Measurements from ENCODE around the gene PTPN18. TPM values are rescaled to one million over a fixed set of nuclear protein-coding genes. Genes with fewer than 3 reads are reported as not detected.

Gene PTPN18
- total RNA-seq, 1 experiment from 2014 or later, result 46.5 TPM

GRCh38 chr2:130358420-130359350, 2.8 kb downstream of the PTPN18 start:
- no peaks in the 10 kb centered on the region for H3K36me3 ChIP-seq (ENCODE audit: control insufficient read depth, insufficient read depth, low read length)
- intact Hi-C loops (cut with micrococcal nuclease; ENCODE audit: unreplicated experiment), result loop anchor here (5.0 kb wide), 1 partner anchor 69 kb away; no protein-coding TSS in a partner anchor
- no peaks in the 10 kb centered on the region for H3K9me3 Mint-ChIP-seq (ENCODE audit: unreplicated experiment)

DNA sequence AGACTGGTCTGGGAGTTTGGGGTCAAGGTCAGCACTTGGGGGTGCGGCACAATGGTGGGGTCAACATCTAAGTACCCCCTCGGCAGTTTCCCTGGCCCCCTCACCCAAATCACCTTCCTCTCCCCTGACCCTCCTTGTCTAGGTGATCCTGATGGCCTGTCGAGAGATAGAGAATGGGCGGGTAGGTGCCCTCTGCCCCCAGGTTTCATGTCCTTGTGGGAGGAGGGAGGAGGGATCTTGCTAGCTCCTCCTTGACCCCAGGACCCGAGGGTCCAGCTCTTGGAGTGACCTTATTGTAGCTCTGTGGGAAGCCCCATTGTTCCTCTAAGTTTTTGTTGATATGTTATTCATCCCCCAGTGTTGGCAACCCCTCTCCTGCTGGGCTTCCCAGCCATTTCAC, 3.6 kb downstream of the PTPN18 start:
- H3K4me3 Mint-ChIP-seq (ENCODE audit: unreplicated experiment), result no peak overlapping the region
- DNase-seq, result no peak
- H3K27me3 Mint-ChIP-seq (ENCODE audit: insufficient read depth, unreplicated experiment), result no peaks in the 10 kb centered on the region
- CTCF ChIA-PET, result no interaction called here
- POLR2A ChIA-PET, result no interaction called here
- no peaks in the 10 kb centered on the region for H3K9me3 Mint-ChIP-seq (ENCODE audit: unreplicated experiment)
- H3K36me3 Mint-ChIP-seq (ENCODE audit: insufficient read depth, unreplicated experiment), result no peaks in the 10 kb centered on the region
- no peaks in the 10 kb centered on the region for H3K36me3 ChIP-seq (ENCODE audit: control insufficient read depth, insufficient read depth, low read length)
- no peaks in the 10 kb centered on the region for H3K27me3 ChIP-seq (replicated peaks; ENCODE audit: control insufficient read depth, insufficient read depth, low read length)
- intact Hi-C loops (cut with micrococcal nuclease; ENCODE audit: unreplicated experiment), result loop anchor here (5.0 kb wide), 1 partner anchor 68 kb away; no protein-coding TSS in a partner anchor
- peaks cover 5% of the 10 kb centered on the region; the same call in 1 of the 2 replicates for H3K4me1 ChIP-seq
- H3K27ac Mint-ChIP-seq (ENCODE audit: unreplicated experiment), result no peak overlapping the region
- H3K9me3 ChIP-seq, result no peaks in the 10 kb centered on the region
- no peak overlapping the region for H3K4me3 ChIP-seq (ENCODE audit: low read depth, low read length)
- peaks cover 9% of the 10 kb centered on the region for H3K4me1 Mint-ChIP-seq (ENCODE audit: low read depth, unreplicated experiment)
- no TSS peak for BruUV-seq (replicated peaks)
- TF ChIP-seq CTCF (IDR thresholded peaks at IDR 0.05; ENCODE audit: insufficient read depth in 1 of 2, low read depth in 1 of 2, low read length in 1 of 2, severe bottlenecking in 1 of 2, unreplicated experiment in 1 of 2), result no peak

More at GRCh38 chr2:130358420-130359350, 2.8 kb downstream of the PTPN18 start:
- POLR2A ChIA-PET, result no interaction called here
- CTCF ChIA-PET, result no interaction called here
- no peaks in the 10 kb centered on the region for H3K27me3 Mint-ChIP-seq (ENCODE audit: insufficient read depth, unreplicated experiment)
- H3K4me1 Mint-ChIP-seq (ENCODE audit: low read depth, unreplicated experiment), result peaks cover 10% of the 10 kb centered on the region
- no peak overlapping the region for H3K27ac Mint-ChIP-seq (ENCODE audit: unreplicated experiment)
- no peak for TF ChIP-seq CTCF (IDR thresholded peaks at IDR 0.05; ENCODE audit: insufficient read depth in 1 of 2, low read depth in 1 of 2, low read length in 1 of 2, severe bottlenecking in 1 of 2, unreplicated experiment in 1 of 2)
- H3K36me3 Mint-ChIP-seq (ENCODE audit: insufficient read depth, unreplicated experiment), result no peaks in the 10 kb centered on the region
- no peaks in the 10 kb centered on the region for H3K27me3 ChIP-seq (replicated peaks; ENCODE audit: control insufficient read depth, insufficient read depth, low read length)
- no peak for DNase-seq
- no peak overlapping the region for H3K4me3 Mint-ChIP-seq (ENCODE audit: unreplicated experiment)
- H3K4me1 ChIP-seq, result peaks cover 5% of the 10 kb centered on the region; the same call in 1 of the 2 replicates
- no peaks in the 10 kb centered on the region for H3K9me3 ChIP-seq
- no TSS peak for BruUV-seq (replicated peaks)
- no peak overlapping the region for H3K4me3 ChIP-seq (ENCODE audit: low read depth, low read length)

DNA sequence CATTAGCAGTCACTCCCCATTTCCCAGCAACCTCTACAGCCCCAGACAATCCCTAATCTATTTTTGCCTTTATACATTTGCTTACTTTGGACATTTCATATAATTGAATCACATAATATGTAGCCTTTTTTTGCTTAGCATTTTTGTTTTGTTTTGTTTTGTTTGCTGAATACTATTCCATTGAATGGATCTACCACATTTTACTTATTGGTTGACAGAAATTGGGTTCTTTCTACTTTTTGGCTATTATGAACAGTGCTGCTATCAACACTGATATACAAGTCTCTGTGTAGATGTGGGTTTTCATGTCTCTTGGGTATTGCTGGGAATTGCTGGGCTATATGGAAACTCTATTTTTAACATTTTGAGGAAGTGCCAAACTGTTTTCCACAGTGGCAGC, 7.6 kb downstream of the PTPN18 start:
- Histone ChIP-seq H3K36me3 (ENCODE audit: control insufficient read depth, insufficient read depth, low read length) (no peaks in the 10 kb centered on the region), H3K4me1 (no peaks in the 10 kb centered on the region), H3K9me3 (no peaks in the 10 kb centered on the region), H3K27me3 (replicated peaks; ENCODE audit: control insufficient read depth, insufficient read depth, low read length) (no peaks in the 10 kb centered on the region), H3K4me3 (ENCODE audit: low read depth, low read length) (no peak overlapping the region)
- no peak for TF ChIP-seq CTCF (IDR thresholded peaks at IDR 0.05; ENCODE audit: insufficient read depth in 1 of 2, low read depth in 1 of 2, low read length in 1 of 2, severe bottlenecking in 1 of 2, unreplicated experiment in 1 of 2)
- DNase-seq, result no peak
- Mint-ChIP-seq H3K4me1 (ENCODE audit: low read depth, unreplicated experiment) (no peaks in the 10 kb centered on the region), H3K27me3 (ENCODE audit: insufficient read depth, unreplicated experiment) (no peaks in the 10 kb centered on the region), H3K36me3 (ENCODE audit: insufficient read depth, unreplicated experiment) (no peaks in the 10 kb centered on the region), H3K4me3 (ENCODE audit: unreplicated experiment) (no peak overlapping the region), H3K27ac (ENCODE audit: unreplicated experiment) (no peak overlapping the region), H3K9me3 (ENCODE audit: unreplicated experiment) (no peaks in the 10 kb centered on the region)
- no TSS peak for BruUV-seq (replicated peaks)
- intact Hi-C loops (cut with micrococcal nuclease; ENCODE audit: unreplicated experiment), result no loop called here
- ChIA-PET CTCF (no interaction called here), POLR2A (no interaction called here)

Measured in Caco-2 (cell line).